ENCODE data around the gene MFAP5. TPM values are rescaled to one million over a fixed set of nuclear protein-coding genes. Genes with fewer than 3 reads are reported as not detected.

MFAP5 gene
- total and polyA plus RNA-seq, 10 of the 15 experiments (the other 5 are each of a cell fraction or from before 2014, with no cell fraction given), result 0.06 to 0.14 (median 0.12) TPM; not detected in 7

- TF ChIP-seq CUX1 (IDR thresholded peaks at IDR 0.05; ENCODE audit: insufficient replicate concordance, low read depth, low read length) (no peak), MYB (IDR thresholded peaks at IDR 0.05; ENCODE audit: borderline replicate concordance, low read depth, low read length) (no peak), TAF1 (IDR thresholded peaks at IDR 0.05; ENCODE audit: borderline replicate concordance, low read depth, low read length) (no peak), EGR1 (IDR thresholded peaks at IDR 0.05; ENCODE audit: borderline replicate concordance in 1 of 2, low read depth in 2 of 2, low read length in 2 of 2) (peak in 1 of 2 experiments; percentile 67; a peak in 2 of 3 replicates), REST (IDR thresholded peaks at IDR 0.05; ENCODE audit: low read depth, low read length) (no peak), SMAD5 (IDR thresholded peaks at IDR 0.05; ENCODE audit: low read depth) (no peak)
Observed at GRCh38 chr12:8697476-8698131, 35.0 kb upstream of the MFAP5 start, which contains the start of gene RIMKLB (continued).
